HG03103 (cell line): ENCODE measurements around the gene CLSTN2.

Experiments
- ATAC-seq: cut with Tn5 transposase; IDR thresholded peaks from one replicate; pipeline ENCODE4 v1.9.1; 2021; ENCODE audit warnings: low read depth; ENCODE audit not compliant: unreplicated experiment

The CLSTN2 gene

DNA sequence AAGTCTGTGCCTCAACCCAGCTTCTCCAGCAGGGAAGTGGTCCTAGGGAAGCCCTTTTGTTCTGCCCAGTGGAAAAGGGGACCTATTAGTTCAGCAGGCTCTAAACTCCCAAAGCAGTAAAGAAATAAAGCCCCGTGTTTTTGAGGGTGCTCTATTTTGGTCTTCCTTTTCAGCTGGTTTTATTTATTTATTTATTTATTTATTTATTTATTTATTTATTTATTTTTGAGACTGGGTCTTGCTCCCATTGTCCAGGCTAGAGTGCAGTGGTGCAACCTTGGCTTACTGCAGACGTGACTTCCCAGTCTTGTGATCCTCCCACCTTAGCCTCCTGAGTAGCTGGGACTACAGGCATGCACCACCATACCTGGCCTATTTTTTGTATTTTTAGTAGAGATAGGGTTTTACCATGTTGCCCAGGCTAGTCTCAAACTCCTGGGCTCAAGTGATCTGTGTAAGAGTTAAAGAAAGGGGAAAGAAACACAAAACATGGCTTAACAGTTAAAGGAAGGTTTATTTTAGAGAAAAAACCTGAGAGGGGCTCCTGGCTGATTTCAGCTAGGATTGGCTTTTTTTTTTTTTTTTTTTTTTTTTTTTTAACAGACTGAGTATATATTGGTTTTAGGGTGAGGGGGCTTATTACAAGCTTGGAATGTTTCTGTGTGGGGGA, 154.6 kb downstream of the CLSTN2 start:
- ATAC-seq, result no peak

DNA sequence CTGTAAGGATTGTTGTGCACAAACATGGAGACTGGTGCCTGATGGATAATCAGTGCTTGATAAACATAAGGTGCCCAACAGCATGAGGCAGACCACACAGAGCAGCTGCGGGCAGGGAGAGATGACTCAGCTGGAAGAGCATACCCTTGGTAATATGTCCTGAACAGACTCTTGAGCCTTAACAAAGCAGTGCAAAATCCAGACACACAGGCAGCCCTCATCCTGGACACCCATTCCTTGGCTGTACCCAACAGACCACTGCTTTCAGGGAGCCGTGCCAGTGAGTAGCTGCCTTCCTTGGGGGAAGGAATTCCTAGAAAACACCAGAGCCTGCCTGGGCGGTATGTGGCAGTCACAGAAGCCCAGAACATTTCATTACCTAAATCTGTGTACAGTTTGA, 156.2 kb downstream of the CLSTN2 start:
- ATAC-seq, result no peak

- ATAC-seq, result no peak
Measured at GRCh38 chr3:140092848-140093536, 158.0 kb downstream of the CLSTN2 start.

DNA sequence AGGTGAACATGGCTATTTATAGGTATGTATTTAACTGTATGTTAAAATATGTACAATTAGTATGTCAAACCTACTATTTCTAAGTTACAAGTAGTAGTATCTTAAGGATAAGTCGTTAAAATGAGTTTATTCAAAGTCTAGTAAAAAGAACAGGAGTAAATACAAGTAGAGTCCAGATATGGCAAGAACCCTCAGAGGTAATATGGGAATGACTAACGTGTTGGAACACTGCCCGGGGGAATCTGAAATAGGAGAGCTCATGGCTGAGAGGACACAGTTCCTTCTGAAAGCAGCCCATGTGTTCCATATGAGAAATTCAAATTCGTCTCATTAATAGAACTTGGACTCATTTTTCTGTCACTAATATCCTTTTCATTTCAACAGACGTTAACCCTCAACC, 158.8 kb downstream of the CLSTN2 start:
- no peak for ATAC-seq

DNA sequence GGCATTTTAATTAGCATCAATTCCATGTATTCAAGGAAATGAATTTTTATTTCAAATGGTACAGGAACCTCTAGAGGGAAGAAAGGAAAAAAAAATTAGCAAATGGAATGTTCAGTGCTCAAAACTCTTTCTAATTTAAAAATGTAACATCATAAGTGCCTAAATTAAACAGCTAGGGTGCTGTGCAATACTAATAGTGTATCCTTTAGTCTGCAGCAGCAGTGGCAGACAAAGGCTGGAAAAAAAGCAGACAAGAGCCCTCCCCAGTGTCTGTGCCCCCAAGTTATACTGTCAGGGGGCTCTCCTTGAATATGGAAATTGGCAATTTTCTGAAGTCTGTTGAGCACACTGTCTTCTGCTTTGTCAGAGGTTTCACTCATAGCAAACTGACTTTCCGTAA, 159.5 kb downstream of the CLSTN2 start:
- no peak for ATAC-seq

DNA sequence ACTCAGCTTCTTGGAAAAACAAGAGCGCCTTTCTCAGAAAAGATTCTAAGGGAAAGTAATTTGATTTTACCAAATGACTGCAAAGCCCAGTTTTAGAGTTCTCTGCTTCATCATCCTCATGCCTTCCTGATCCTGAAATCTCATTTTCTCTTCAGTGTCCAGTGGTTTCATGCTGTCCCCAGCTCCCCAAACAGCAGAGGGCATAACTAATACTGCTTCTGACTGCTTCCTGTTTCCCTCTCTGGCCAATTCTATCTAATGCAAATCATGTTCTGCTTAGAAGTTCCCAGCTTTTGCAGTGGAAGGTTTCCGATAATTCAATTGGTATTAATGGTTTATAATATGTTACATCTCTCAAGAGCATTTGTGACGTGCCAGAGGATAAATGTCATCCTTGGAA, 161.1 kb downstream of the CLSTN2 start:
- no peak for ATAC-seq

- ATAC-seq, result no peak
Measured at GRCh38 chr3:140097874-140098635, 163.1 kb downstream of the CLSTN2 start.

GRCh38 chr3:140100479-140100878, 165.5 kb downstream of the CLSTN2 start:
- no peak for ATAC-seq

DNA sequence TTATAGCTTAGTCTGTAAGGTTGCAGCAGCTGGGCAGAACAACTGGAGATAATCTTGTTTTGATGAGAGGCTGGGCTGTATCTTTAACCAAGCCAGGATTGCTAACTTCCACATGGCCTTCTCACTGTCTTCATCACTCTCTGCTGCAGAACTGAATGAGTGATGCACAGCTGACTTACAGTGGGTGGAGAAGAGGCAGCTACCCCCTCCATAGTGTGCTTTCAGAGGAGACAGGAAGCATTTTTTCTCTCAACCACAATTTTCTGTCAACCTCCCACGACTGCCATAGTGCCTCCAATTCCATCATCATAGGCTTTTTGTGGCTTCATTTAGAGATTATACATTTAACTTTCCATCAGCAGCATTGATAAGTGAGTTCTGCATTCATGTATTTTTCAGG, 168.2 kb downstream of the CLSTN2 start:
- ATAC-seq, result no peak

GRCh38 chr3:140103986-140104645, 169.1 kb downstream of the CLSTN2 start:
- ATAC-seq, result no peak

DNA sequence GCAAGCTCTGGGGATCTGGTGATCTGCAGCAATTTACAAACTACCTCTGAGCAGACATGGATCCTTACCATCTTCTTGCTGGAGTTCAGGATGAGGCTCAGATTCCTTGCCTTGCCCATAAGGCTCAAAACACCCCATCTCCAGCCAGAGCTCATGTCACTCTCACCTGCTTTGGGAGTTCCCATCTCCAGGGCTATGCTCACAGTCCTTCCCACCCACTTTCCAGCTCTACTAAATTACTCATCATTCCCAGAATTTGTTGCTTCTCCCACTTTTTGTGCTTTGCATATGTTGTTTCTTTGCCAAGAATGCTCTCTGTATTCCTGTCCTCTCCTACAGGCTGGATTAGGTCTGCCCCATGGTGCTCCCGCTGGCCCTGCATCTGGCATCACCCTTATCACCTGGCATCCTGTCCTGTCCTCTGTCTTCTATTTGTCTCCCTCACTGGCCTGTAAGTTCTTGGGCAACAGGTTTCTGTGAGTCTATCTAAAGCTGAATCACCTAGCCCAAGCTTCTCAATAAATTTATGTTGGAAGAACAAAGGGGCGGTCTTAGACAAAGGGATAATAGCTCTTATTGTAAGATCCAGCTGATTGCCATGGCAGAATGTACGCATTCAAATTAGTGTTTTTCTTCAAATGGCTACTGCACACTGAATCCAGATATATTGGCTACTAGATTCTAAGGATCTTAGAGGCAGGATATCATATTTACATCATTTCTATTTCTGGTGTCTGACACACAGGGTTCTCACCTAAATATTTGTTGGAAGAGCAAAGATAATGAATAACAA, 179.2 kb downstream of the CLSTN2 start:
- ATAC-seq, result no peak

DNA sequence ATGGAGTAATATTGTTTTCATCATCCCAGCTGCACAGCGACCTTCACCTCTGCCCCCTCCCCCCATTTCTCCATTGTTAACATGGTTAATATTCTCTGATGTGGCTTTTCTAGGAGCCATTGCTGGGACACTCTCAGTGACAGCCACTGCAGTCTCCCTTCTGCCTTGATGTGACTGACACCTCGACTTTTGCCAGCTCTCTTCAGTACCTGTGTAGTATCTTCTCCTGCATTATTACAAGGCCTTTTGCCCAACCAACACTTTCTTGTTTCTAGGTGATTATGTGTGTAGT, 179.8 kb downstream of the CLSTN2 start:
- no peak for ATAC-seq

DNA sequence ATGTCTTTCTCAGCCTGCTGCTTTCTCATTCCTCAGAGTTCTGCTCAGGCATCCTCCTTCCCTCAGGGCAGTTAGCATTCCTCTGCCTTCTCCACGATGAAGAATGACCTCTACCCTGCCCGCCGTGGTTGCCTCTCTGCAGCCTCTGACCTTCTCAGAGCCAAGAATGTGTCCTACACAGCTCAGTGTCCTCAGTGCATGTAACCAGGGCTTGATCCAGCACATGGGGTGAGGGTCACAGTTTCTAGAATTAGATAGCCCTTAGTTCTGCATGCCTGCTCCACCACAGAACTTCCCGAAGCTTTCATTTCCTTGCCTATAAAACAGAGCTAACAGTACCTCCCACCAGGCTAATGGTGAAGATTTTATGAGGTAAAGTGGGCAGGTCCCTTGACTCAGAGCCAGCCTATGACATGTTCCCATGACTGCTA, 182.1 kb downstream of the CLSTN2 start:
- no peak for ATAC-seq

DNA sequence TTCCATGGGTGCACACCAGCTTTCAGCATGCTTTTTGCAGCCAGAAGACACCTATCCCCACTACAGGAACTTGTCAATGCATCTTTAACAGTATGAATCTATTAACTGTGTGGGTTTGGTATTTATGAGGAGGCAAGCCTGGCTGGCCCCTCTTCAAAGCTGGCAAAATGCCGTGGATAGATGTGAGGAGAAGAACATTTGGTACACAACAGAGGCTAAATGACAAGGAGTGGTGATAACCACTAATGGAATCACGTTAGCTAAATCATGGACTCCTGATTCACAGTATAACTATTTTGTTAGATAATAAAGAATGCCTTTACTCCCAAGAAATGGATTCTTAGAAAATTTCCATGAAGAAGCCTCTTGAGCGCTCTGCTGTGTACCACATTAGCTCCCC, 187.2 kb downstream of the CLSTN2 start:
- no peak for ATAC-seq

- ATAC-seq, result no peak
Measured at GRCh38 chr3:140128217-140128616, 193.2 kb downstream of the CLSTN2 start.

GRCh38 chr3:140128631-140129030, 193.6 kb downstream of the CLSTN2 start:
- ATAC-seq, result peak; percentile 78

DNA sequence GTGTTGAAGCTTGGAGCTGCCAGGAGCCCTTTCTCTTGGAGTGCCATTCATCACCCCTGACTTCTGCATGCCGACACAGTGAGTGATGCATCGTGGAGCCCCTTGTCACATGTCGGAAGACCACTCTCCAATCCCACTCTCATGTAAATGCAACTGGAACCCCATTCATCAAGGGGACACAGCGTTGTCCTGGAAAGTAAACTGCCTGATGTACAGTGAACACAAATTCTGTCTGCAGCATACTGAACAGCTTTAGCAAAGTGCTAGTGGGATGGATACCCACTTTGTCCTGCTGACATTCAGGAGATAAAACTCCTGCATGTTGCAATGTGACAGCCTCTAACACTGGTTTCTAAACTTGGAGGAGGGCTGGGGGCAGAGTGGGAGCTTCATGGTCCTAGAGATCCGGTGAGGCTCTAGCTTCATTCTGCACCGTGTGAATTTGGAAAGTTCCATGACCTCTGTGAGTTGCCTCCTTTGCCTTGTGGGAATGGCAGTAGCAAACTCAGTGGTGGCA, 194.8 kb downstream of the CLSTN2 start:
- no peak for ATAC-seq

GRCh38 chr3:140131895-140132294, 196.9 kb downstream of the CLSTN2 start:
- no peak for ATAC-seq

DNA sequence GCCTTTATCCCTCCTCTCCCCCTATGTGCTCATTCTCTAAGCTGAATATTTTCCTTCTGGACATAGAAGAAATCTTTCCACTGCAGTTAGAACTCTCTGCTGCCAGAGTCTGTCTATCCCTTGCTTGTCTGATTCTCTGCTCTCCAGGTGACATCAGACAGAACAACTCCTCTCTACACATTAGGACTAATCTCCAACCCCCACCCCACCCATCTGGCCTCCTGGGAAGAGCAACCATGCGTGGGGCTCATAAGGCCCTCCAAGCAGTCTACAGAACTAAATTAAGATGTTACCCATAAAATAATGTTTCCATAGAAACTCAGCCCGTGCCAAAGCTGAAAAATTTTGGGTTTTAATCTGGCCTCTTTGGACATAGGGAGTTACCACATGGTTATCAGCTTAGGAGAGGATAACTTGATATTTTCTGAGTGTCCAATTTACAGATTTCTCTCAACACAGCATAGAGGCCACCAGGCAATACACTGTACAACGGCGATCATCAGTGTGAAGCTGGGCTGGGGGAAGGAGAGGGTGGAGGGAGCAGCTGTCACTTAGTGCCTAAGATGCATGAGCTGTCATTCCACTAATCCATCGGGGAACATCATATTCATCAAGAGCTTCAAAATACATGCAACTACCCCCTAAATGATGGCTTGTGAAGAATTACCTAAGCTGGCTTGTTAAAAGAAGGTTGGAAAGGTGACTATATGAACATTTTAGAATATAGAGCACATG, 199.4 kb downstream of the CLSTN2 start:
- ATAC-seq, result no peak

DNA sequence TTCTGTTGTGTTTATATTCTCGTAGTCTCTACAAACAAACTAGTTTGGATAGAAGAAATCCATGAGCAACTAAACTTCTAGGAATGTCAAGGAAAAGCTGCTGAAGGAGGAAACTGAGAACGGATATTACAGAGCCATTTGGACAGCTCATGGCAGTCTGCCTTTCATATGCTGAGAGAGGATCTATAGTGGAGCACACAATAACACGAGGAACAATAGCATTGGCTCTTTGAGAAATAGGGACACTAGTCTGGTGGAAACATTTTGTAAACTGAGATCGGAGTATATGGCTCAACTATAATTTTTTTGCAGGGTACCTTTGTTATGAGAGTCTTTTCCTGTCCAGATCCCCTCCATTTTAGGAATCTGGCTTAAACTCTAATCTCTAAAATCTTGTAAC, 200.5 kb downstream of the CLSTN2 start:
- ATAC-seq, result no peak
